Heart left ventricle (tissue), 16 donors: ENCODE data around the gene TEX261. TPM values are rescaled to one million over a fixed set of nuclear protein-coding genes. Genes with fewer than 3 reads are reported as not detected.

Experiments used
- ATAC-seq, 4 donors: fragments of 200-7000 bp; cut with Tn5 transposase; one replicate each; pipeline ENCODE4 v1.9.1; 2020 to 2022; ENCODE audit warnings: moderate library complexity in 4 of 4, mild to moderate bottlenecking in 3 of 4, moderate number of reproducible peaks in 1 of 4
- DNase-seq, 5 donors: peaks; one replicate each; pipeline ENCODE4 v3.0.0-alpha.2; 2020
- H3K27ac ChIP-seq, 12 donors: fragments of 200-600 bp; sonication (generic) in 4 of 12; one replicate each; pipeline versions ENCODE4 v1.5.0 to v1.8.0; 2016 to 2022; ENCODE audit warnings: mild to moderate bottlenecking in 2 of 12
- H3K27me3 ChIP-seq, 9 donors: fragments of 200-600 bp; sonication (generic) in 2 of 9; one replicate each; pipeline versions ENCODE4 v1.5.1 to v1.8.0; 2016 to 2022; ENCODE audit warnings: mild to moderate bottlenecking in 3 of 9
- H3K36me3 ChIP-seq, 9 donors: fragments of 200-600 bp; sonication (generic) in 2 of 9; one replicate each; pipeline versions ENCODE4 v1.5.0 to v1.8.0; 2018 to 2022; ENCODE audit warnings: mild to moderate bottlenecking in 2 of 9
- H3K4me1 ChIP-seq, 12 donors: fragments of 200-600 bp; sonication (generic) in 4 of 12; one replicate each; pipeline versions ENCODE4 v1.5.0 to v1.8.0; 2016 to 2022; ENCODE audit warnings: mild to moderate bottlenecking in 3 of 12
- H3K4me3 ChIP-seq, 12 donors: fragments of 200-600 bp; sonication (generic) in 4 of 12; one replicate each; pipeline versions ENCODE4 v1.5.0 to v1.8.0; 2017 to 2022; ENCODE audit warnings: mild to moderate bottlenecking in 9 of 12, moderate library complexity in 4 of 12
- H3K9me3 ChIP-seq, 12 donors: fragments of 200-600 bp; sonication (generic) in 4 of 12; one replicate each; pipeline versions ENCODE4 v1.5.0 to v1.8.0; 2016 to 2022; ENCODE audit warnings: mild to moderate bottlenecking in 1 of 12
- CTCF ChIP-seq, 12 donors: fragments of 200-600 bp; sonication (generic) in 4 of 12; IDR thresholded peaks; one replicate each; pipeline versions ENCODE4 v1.5.0 to v1.8.0; 2018 to 2022; ENCODE audit warnings: antibody characterized with exemption in 12 of 12, mild to moderate bottlenecking in 5 of 12
- POLR2A ChIP-seq, 2 donors: fragments of 450-650 bp; IDR thresholded peaks; one replicate each; pipeline ENCODE4 v1.6.1; 2017; ENCODE audit warnings: antibody characterized with exemption in 2 of 2, mild to moderate bottlenecking in 2 of 2, moderate library complexity in 2 of 2
- WGBS, 4 donors: extraction: QIAGEN DNeasy Blood & Tissue Kit in 2 of 4; methylation state at CpG; one replicate each; pipeline versions ENCODE4 v1.1.5 to v1.1.7; 2013 to 2018; 5-methylcytosine and 5-hydroxymethylcytosine counted together
- intact Hi-C, 10 donors: fragments of 100-400 bp; cut with DNase I; formaldehyde crosslinking; loops; one replicate each; pipeline versions ENCODE4 v1.11.1 to v1.14.2; 2022
- polyA plus RNA-seq, 2 donors: library from polyadenylated mRNA; stranded (reverse); fragments of 200-250 nt; gene quantifications; one replicate each; pipeline ENCODE4 v1.2.3, GENCODE V29; 2013
- total RNA-seq, 9 donors: library from RNA; depleted of rRNA in 2 of 9; stranded (reverse); fragments of >200 nt in 2 of 9; fragmentation: NEBNext Ultra II Directional in 3 of 9; extraction: Animal tissue kit (Norgen Biotek cat#: 25700) in 3 of 9; gene quantifications; one replicate each; pipeline versions ENCODE4 v1.1.0 to v1.2.4, GENCODE V29; 2016 to 2023
- donor health status: ischemic (EF 13 %, LVEDD 7.1; RV severe dilation, severe dysfunction).
- donor health status: healthy with polysubstance abuse.
- donor health status: DM: no; HTN: yes; CAD: no.
- donor health status: DM: no; HTN: no; CAD: no.
- donor health status: ischemic (EF 25% LVEDD 6.9; RV normal size, moderate dysfunction).
- donor health status: ischemic (EF 25% LVEDD 5.7; RV mildly dilated, moderate dysfunction).
- donor health status: healthy.
- donor health status: DM: yes; HTN: yes; CAD: no.
- donor health status: ischemic (EF 35%, LVEDD 5.7; RV mildly dilated, moderate dysfunction).
- donor health status: nonischemic (EF 11% LVEDD 7.7; RV severe dilation, severe dysfunction).
- donor health status: DM: yes; HTN: yes; CAD: no.
- donor health status: PGD.
- donor health status: ischemic (EF 29% LVEDD 5.4; RV normal size, mild dysfunction).
- donor health status: nonischemic (EF 23%, LVEDD 6.1; RV moderate dilation, normal function).

Gene TEX261
- total and polyA plus RNA-seq, 11 donors, result 29.2 to 69.3 (median 50.4) TPM

DNA sequence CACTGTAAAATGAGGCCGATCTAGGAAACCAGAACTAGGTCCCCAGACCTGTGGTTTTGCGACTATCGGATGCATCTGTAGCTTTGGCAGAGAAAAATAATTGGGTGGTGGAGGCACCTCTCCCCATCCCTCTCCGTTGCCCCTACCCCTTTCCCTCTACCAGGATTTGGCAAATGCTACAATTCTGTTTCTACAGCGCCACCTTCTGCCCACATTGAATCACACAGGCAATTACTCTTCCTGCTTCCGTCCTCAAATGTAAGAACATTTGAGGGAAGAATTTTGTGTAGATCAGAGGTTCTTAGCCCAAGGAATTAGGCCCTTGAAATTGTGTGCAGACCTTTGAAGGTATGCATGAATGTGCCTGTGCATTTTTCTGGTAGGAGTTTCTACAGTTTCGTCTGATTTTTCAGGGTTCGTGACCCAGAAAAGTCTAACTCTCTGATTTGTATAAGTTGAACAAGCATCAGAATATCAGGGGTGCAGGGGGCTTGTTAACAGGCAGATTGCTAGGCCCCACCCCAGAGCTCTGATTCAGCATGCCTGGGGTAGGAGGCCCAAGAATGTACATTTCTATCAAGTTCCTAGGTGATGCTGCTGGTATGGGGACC is 47.7 kb downstream of the TEX261 start:
- TF ChIP-seq POLR2A (IDR thresholded peaks at IDR 0.05) (no peak), CTCF (IDR thresholded peaks at IDR 0.05) (peak; percentile 54 to 80 (median 73))
- Histone ChIP-seq H3K9me3 (no peaks in the 10 kb centered on the region), H3K27me3 (peaks cover 0 to 13% (median 0%) of the 10 kb centered on the region in 9 donors), H3K4me3 (no peak overlapping the region), H3K27ac (no peak overlapping the region), H3K4me1 (peaks cover 0 to 10% (median 0%) of the 10 kb centered on the region in 12 donors), H3K36me3 (no peaks in the 10 kb centered on the region)
- peak in 1 of 4 donors; percentile 35 for ATAC-seq
- WGBS, 4 donors, result 18 to 25% (median 20%) methylated on average over 8 of the region's 8 CpGs
- peak in 2 of 5 donors; percentile 29 to 37 for DNase-seq
- intact Hi-C loops, result loop anchor here (2.0 to 10.0 kb wide), 9 partner anchors 75 to 292 kb away; partner anchors contain the start of gene FIGLA (in 2 of the 10)

DNA sequence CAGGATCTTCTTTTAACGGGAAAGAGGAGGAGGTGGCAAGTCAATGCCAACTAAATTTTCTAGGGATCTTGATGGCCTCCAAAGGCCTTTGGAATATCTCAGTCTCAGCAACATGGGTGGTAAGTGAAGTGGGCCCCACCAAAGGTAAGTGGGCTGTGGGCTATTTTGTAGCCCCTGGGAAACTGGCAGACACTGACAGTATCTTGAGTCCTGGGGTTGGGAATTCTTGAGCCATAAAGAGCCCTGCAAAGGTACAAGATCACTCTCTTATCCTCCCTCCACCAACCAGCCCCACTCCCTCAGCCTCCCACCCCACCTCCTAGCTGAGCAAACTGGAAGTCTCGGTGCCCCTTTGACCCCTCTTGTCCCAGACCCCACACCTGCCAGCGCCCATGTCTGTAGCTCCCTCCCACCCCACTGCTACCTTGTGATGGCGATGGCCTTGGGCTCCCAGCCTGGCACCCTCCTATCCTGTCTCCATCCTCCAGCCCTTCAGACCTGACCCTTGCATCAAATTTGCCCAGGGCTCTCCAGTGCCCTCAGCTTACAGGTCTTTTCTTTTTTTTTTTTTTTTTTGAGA is 50.5 kb downstream of the TEX261 start:
- H3K27ac ChIP-seq, result no peak overlapping the region
- H3K9me3 ChIP-seq, result no peaks in the 10 kb centered on the region
- intact Hi-C loops, result loop anchor here in 8 of 10 donors (10.0 kb wide), 4 partner anchors 149 to 289 kb away; partner anchors contain the start of gene FIGLA (in 1 of the 8)
- no peak for TF ChIP-seq POLR2A (IDR thresholded peaks at IDR 0.05)
- no peak for TF ChIP-seq CTCF (IDR thresholded peaks at IDR 0.05)
- no peak for DNase-seq
- peaks cover 0 to 10% (median 0%) of the 10 kb centered on the region in 12 donors for H3K4me1 ChIP-seq
- H3K36me3 ChIP-seq, result no peaks in the 10 kb centered on the region
- WGBS, 4 donors, result 83 to 92% (median 88%) methylated on average over 4 of the region's 4 CpGs
- H3K27me3 ChIP-seq, result peaks cover 0 to 20% (median 0%) of the 10 kb centered on the region in 9 donors
- H3K4me3 ChIP-seq, result no peak overlapping the region
- no peak for ATAC-seq

GRCh38 chr2:70943205-70943871 is 51.3 kb downstream of the TEX261 start:
- Histone ChIP-seq H3K27me3 (peaks cover 0 to 25% (median 7%) of the 10 kb centered on the region in 9 donors), H3K4me1 (peaks cover 0 to 7% (median 0%) of the 10 kb centered on the region in 12 donors), H3K9me3 (no peaks in the 10 kb centered on the region), H3K4me3 (no peak overlapping the region), H3K27ac (no peak overlapping the region), H3K36me3 (no peaks in the 10 kb centered on the region)
- no peak for DNase-seq
- intact Hi-C loops, result loop anchor here in 8 of 10 donors (10.0 kb wide), 4 partner anchors 149 to 289 kb away; partner anchors contain the start of gene FIGLA (in 1 of the 8)
- TF ChIP-seq POLR2A (IDR thresholded peaks at IDR 0.05) (no peak), CTCF (IDR thresholded peaks at IDR 0.05) (no peak)
- 76 to 89% (median 84%) methylated on average over 9 to 11 of the region's 11 CpGs for WGBS, 4 donors
- ATAC-seq, result no peak
